ENCODE results near the gene ULBP2. TPM values are rescaled to one million over a fixed set of nuclear protein-coding genes. Genes with fewer than 3 reads are reported as not detected.

Gene ULBP2
- total RNA-seq, 2 experiments from 2014 or later, result 1.8 to 1.9 TPM

GRCh38 chr6:149896491-149896890 lies 45.3 kb upstream of the ULBP2 start:
- Histone ChIP-seq H3K4me3 (ENCODE audit: low read length) (no peak overlapping the region), H3K27ac (ENCODE audit: low read depth in 1 of 2, low read length in 2 of 2) (no peak overlapping the region), H3K9me3 (ENCODE audit: control insufficient read depth in 1 of 2, insufficient read depth in 1 of 2, low read length in 2 of 2) (no peaks in the 10 kb centered on the region), H3K4me1 (ENCODE audit: insufficient read depth, low read length) (peaks cover 20% of the 10 kb centered on the region), H3K36me3 (ENCODE audit: insufficient read depth, low read length) (no peaks in the 10 kb centered on the region), H3K27me3 (ENCODE audit: control insufficient read depth in 1 of 2, insufficient read depth in 2 of 2, low read length in 2 of 2) (no peaks in the 10 kb centered on the region)
- Mint-ChIP-seq H3K4me3 (no peak overlapping the region), H3K4me1 (ENCODE audit: low read depth) (peaks cover 10% of the 10 kb centered on the region), H3K27me3 (peaks cover 1% of the 10 kb centered on the region), H3K27ac (no peak overlapping the region), H3K9me3 (no peaks in the 10 kb centered on the region), H3K36me3 (ENCODE audit: low read depth) (no peaks in the 10 kb centered on the region)
- peak in 1 of 14 experiments; percentile 0 for DNase-seq
- ChIA-PET CTCF (interaction anchor here (1.3 kb wide), 1 partner anchor 16 kb away, joined by 3 read pairs; no protein-coding TSS in a partner anchor), POLR2A (no interaction called here)
- intact Hi-C loops (cut with DNase I, micrococcal nuclease), result no loop called here
- no peak for TF ChIP-seq CTCF (IDR thresholded peaks at IDR 0.05)
- ATAC-seq (ENCODE audit: poor library complexity), result peak; percentile 13

- no peak overlapping the region for H3K27ac Mint-ChIP-seq
- no peak overlapping the region for H3K4me3 Mint-ChIP-seq
- peaks cover 10% of the 10 kb centered on the region for H3K4me1 Mint-ChIP-seq (ENCODE audit: low read depth)
- POLR2A ChIA-PET, result no interaction called here
- CTCF ChIA-PET, result interaction anchor here (1.0 kb wide), 1 partner anchor 32 kb away, joined by 3 read pairs; no protein-coding TSS in a partner anchor
- H3K27ac ChIP-seq (ENCODE audit: low read depth in 1 of 2, low read length in 2 of 2), result no peak overlapping the region
- H3K4me1 ChIP-seq (ENCODE audit: insufficient read depth, low read length), result peaks cover 20% of the 10 kb centered on the region
- no peaks in the 10 kb centered on the region for H3K27me3 ChIP-seq (ENCODE audit: control insufficient read depth in 1 of 2, insufficient read depth in 2 of 2, low read length in 2 of 2)
- H3K27me3 Mint-ChIP-seq, result peaks cover 8% of the 10 kb centered on the region
- no peaks in the 10 kb centered on the region for H3K36me3 Mint-ChIP-seq (ENCODE audit: low read depth)
- no peak for TF ChIP-seq CTCF (IDR thresholded peaks at IDR 0.05)
- no peaks in the 10 kb centered on the region for H3K9me3 ChIP-seq (ENCODE audit: control insufficient read depth in 1 of 2, insufficient read depth in 1 of 2, low read length in 2 of 2)
- no peaks in the 10 kb centered on the region for H3K36me3 ChIP-seq (ENCODE audit: insufficient read depth, low read length)
- H3K9me3 Mint-ChIP-seq, result no peaks in the 10 kb centered on the region
- ATAC-seq (ENCODE audit: poor library complexity) (no peak), DNase-seq (peak in 1 of 14 experiments; percentile 18)
- intact Hi-C loops (cut with DNase I, micrococcal nuclease), result no loop called here
- H3K4me3 ChIP-seq (ENCODE audit: low read length), result peak overlapping the region; percentile 1
Measured at GRCh38 chr6:149897015-149897697, 44.7 kb upstream of the ULBP2 start.

- Mint-ChIP-seq H3K9me3 (no peaks in the 10 kb centered on the region), H3K27ac (no peak within 1 kb of the TSS), H3K4me3 (no peak within 1 kb of the TSS), H3K4me1 (ENCODE audit: low read depth) (peaks cover 10% of the 10 kb centered on the region), H3K36me3 (ENCODE audit: low read depth) (no peaks in the 10 kb centered on the region), H3K27me3 (peaks cover 10% of the 10 kb centered on the region)
- intact Hi-C loops (cut with DNase I, micrococcal nuclease), result no loop called here
- Histone ChIP-seq H3K9me3 (ENCODE audit: control insufficient read depth in 1 of 2, insufficient read depth in 1 of 2, low read length in 2 of 2) (no peaks in the 10 kb centered on the region), H3K36me3 (ENCODE audit: insufficient read depth, low read length) (no peaks in the 10 kb centered on the region), H3K4me3 (ENCODE audit: low read length) (peak within 1 kb of the TSS; percentile 1), H3K27me3 (ENCODE audit: control insufficient read depth in 1 of 2, insufficient read depth in 2 of 2, low read length in 2 of 2) (no peaks in the 10 kb centered on the region), H3K4me1 (ENCODE audit: insufficient read depth, low read length) (peaks cover 20% of the 10 kb centered on the region), H3K27ac (ENCODE audit: low read depth in 1 of 2, low read length in 2 of 2) (no peak within 1 kb of the TSS)
- no peak for TF ChIP-seq CTCF (IDR thresholded peaks at IDR 0.05)
- DNase-seq (no peak), ATAC-seq (ENCODE audit: poor library complexity) (no peak)
- CTCF ChIA-PET, result interaction anchor here (1.0 kb wide), 1 partner anchor 33 kb away, joined by 3 read pairs; no protein-coding TSS in a partner anchor
- POLR2A ChIA-PET, result no interaction called here
Measured at GRCh38 chr6:149897855-149898744, 43.7 kb upstream of the ULBP2 start, which contains the start of gene RAET1E. Gene RAET1E (minus strand): TSS chr6:149898113. CDS start chr6:149890901, 7,212 bp downstream.

Data from CD4-positive, alpha-beta T cell (primary cell).